ENCODE results near the gene CTNNBIP1.

CTNNBIP1 gene

GRCh38 chr1:9902060-9902452 lies 8.0 kb downstream of the CTNNBIP1 start:
- no peak for TF ChIP-seq MAX (IDR thresholded peaks at IDR 0.05; ENCODE audit: low read depth, low read length)
- no peak for TF ChIP-seq CTCF (IDR thresholded peaks at IDR 0.05; ENCODE audit: low read depth, low read length)
- no peak for TF ChIP-seq POLR2A (IDR thresholded peaks at IDR 0.05; ENCODE audit: extremely low read depth, insufficient read length)
- TF ChIP-seq MYC (IDR thresholded peaks at IDR 0.05; ENCODE audit: low read depth, low read length), result no peak
- no peak for DNase-seq (ENCODE audit: low read depth)
- no peak overlapping the region for H3K4me3 ChIP-seq (ENCODE audit: low read depth, low read length)

GRCh38 chr1:9901148-9902059 lies 8.7 kb downstream of the CTNNBIP1 start:
- TF ChIP-seq POLR2A (IDR thresholded peaks at IDR 0.05; ENCODE audit: extremely low read depth, insufficient read length) (no peak), CTCF (IDR thresholded peaks at IDR 0.05; ENCODE audit: low read depth, low read length) (no peak), MAX (IDR thresholded peaks at IDR 0.05; ENCODE audit: low read depth, low read length) (no peak), MYC (IDR thresholded peaks at IDR 0.05; ENCODE audit: low read depth, low read length) (no peak)
- no peak for DNase-seq (ENCODE audit: low read depth)
- no peak overlapping the region for H3K4me3 ChIP-seq (ENCODE audit: low read depth, low read length)

GRCh38 chr1:9900142-9901043 lies 9.7 kb downstream of the CTNNBIP1 start:
- DNase-seq (ENCODE audit: low read depth), result peak; percentile 40
- no peak overlapping the region for H3K4me3 ChIP-seq (ENCODE audit: low read depth, low read length)
- TF ChIP-seq POLR2A (IDR thresholded peaks at IDR 0.05; ENCODE audit: extremely low read depth, insufficient read length) (no peak), MAX (IDR thresholded peaks at IDR 0.05; ENCODE audit: low read depth, low read length) (no peak)

GRCh38 chr1:9894115-9894514 lies 16.0 kb downstream of the CTNNBIP1 start:
- no peak for DNase-seq (ENCODE audit: low read depth)
- TF ChIP-seq MAX (IDR thresholded peaks at IDR 0.05; ENCODE audit: low read depth, low read length), result no peak
- TF ChIP-seq POLR2A (IDR thresholded peaks at IDR 0.05; ENCODE audit: extremely low read depth, insufficient read length), result no peak
- no peak overlapping the region for H3K4me3 ChIP-seq (ENCODE audit: low read depth, low read length)

GRCh38 chr1:9892563-9893528 lies 17.2 kb downstream of the CTNNBIP1 start:
- peak; percentile 91 for DNase-seq (ENCODE audit: low read depth)
- 0 out of 2 replicates have a peak, but pooled peaks have one; percentile 19 for TF ChIP-seq MAX (IDR thresholded peaks at IDR 0.05; ENCODE audit: low read depth, low read length)
- TF ChIP-seq MYC (IDR thresholded peaks at IDR 0.05; ENCODE audit: low read depth, low read length), result peak; percentile 51; the same call in 1 of the 2 replicates
- TF ChIP-seq CTCF (IDR thresholded peaks at IDR 0.05; ENCODE audit: low read depth, low read length), result no peak
- H3K4me3 ChIP-seq (ENCODE audit: low read depth, low read length), result peak overlapping the region; percentile 51

- TF ChIP-seq POLR2A (IDR thresholded peaks at IDR 0.05; ENCODE audit: extremely low read depth, insufficient read length), result no peak
- no peak for TF ChIP-seq MYC (IDR thresholded peaks at IDR 0.05; ENCODE audit: low read depth, low read length)
- TF ChIP-seq MAX (IDR thresholded peaks at IDR 0.05; ENCODE audit: low read depth, low read length), result no peak
- TF ChIP-seq CTCF (IDR thresholded peaks at IDR 0.05; ENCODE audit: low read depth, low read length), result no peak
- DNase-seq (ENCODE audit: low read depth), result no peak
- H3K4me3 ChIP-seq (ENCODE audit: low read depth, low read length), result no peak overlapping the region
Observed at GRCh38 chr1:9891207-9891606, 18.9 kb downstream of the CTNNBIP1 start.

Measured in NB4 (cell line).